ENCODE data around the gene ERCC5.
A peak's percentile ranks its signal among the peaks of the same experiment; 100 is the strongest.

The ERCC5 gene

DNA sequence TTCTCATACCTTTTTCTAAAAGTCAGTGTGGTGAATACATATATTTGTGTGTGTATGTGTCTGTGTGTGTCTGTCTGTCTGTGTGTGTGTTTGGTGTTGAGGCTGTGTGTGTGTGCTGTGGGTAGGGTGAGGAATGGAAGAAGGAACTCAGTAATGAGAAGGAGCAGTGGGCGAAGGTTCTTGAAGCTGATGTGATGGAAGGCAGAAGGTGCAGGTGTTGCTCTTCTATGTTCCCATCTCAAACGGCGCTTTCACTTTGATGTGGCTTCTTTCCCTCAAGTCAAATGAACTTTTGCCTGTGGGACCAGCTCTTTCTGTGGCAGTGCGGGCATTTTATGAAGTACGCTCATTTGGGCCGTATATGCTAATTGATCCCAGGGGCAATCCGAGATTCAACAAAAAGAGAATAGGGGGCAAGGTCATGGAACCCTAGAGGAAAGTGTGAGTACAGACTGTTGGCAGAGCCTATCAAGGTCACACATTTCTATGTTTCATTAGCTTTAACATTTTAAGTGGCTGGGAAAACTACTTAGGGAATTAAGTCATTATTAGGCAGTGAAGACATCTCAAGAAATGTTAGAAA lies 31.7 kb upstream of the ERCC5 start:
- FAIRE-seq (peak; percentile 56), DNase-seq (ENCODE audit: insufficient read length, low spot score) (no peak)
- no peak for TF ChIP-seq TAF1 (IDR thresholded peaks at IDR 0.05; ENCODE audit: low read depth, low read length)
- no peak for TF ChIP-seq SPI1 (IDR thresholded peaks at IDR 0.05; ENCODE audit: low read depth, low read length)
- TF ChIP-seq POLR2A (IDR thresholded peaks at IDR 0.05; ENCODE audit: low read depth, low read length), result no peak
- TF ChIP-seq POU2F2 (IDR thresholded peaks at IDR 0.05; ENCODE audit: low read depth, low read length), result no peak
- no peak for TF ChIP-seq POLR2AphosphoS5 (IDR thresholded peaks at IDR 0.05; ENCODE audit: low read depth, low read length)
- no peak for TF ChIP-seq PAX5 (IDR thresholded peaks at IDR 0.05; ENCODE audit: insufficient read depth, low read length, severe bottlenecking)

DNA sequence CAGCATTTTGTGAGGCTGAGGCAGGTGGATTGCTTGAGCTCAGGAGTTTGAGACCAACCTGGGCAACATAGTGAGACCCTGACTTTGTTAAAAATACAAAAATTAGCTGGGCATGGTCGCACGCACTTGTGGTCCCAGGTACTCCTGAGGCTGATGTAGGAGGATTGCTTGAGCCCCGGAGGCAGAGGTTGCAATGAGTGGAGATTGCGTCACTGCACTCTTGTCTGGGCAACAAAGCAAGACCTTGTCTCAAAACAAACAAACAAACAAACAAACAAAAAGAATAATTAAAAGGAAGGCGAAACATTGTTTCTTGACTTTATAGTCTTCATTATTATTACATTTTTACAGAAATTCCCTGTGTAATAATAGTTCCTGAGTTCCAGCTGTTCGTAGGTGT lies 31.0 kb upstream of the ERCC5 start:
- no peak for FAIRE-seq
- no peak for TF ChIP-seq SPI1 (IDR thresholded peaks at IDR 0.05; ENCODE audit: low read depth, low read length)
- no peak for TF ChIP-seq TAF1 (IDR thresholded peaks at IDR 0.05; ENCODE audit: low read depth, low read length)
- no peak for TF ChIP-seq PAX5 (IDR thresholded peaks at IDR 0.05; ENCODE audit: insufficient read depth, low read length, severe bottlenecking)
- TF ChIP-seq POU2F2 (IDR thresholded peaks at IDR 0.05; ENCODE audit: low read depth, low read length), result no peak
- no peak for TF ChIP-seq POLR2AphosphoS5 (IDR thresholded peaks at IDR 0.05; ENCODE audit: low read depth, low read length)
- TF ChIP-seq POLR2A (IDR thresholded peaks at IDR 0.05; ENCODE audit: low read depth, low read length), result no peak
- DNase-seq (ENCODE audit: insufficient read length, low spot score), result no peak

DNA sequence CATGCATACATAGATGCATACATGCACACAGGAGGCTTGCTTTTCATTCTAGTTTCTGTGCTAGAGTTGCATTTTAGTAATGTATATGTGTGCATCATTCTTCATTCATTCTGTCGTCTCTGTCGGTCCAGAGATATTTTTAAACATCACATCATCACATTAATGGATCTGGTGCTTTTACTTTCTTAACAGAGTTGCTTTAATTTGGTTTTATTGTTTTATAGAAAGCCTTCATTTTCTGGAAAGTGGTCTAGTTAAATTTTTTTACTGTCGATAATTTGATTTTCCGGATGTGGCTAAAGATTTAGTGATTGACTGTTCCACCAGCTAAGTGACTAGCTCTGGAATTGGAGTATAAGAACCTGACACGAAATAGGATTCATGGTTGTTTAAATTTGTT lies 30.0 kb upstream of the ERCC5 start:
- no peak for DNase-seq (ENCODE audit: insufficient read length, low spot score)
- FAIRE-seq, result no peak
- no peak for TF ChIP-seq SPI1 (IDR thresholded peaks at IDR 0.05; ENCODE audit: low read depth, low read length)
- no peak for TF ChIP-seq POLR2AphosphoS5 (IDR thresholded peaks at IDR 0.05; ENCODE audit: low read depth, low read length)
- TF ChIP-seq TAF1 (IDR thresholded peaks at IDR 0.05; ENCODE audit: low read depth, low read length), result no peak
- no peak for TF ChIP-seq POU2F2 (IDR thresholded peaks at IDR 0.05; ENCODE audit: low read depth, low read length)
- TF ChIP-seq PAX5 (IDR thresholded peaks at IDR 0.05; ENCODE audit: insufficient read depth, low read length, severe bottlenecking), result no peak
- no peak for TF ChIP-seq POLR2A (IDR thresholded peaks at IDR 0.05; ENCODE audit: low read depth, low read length)

DNA sequence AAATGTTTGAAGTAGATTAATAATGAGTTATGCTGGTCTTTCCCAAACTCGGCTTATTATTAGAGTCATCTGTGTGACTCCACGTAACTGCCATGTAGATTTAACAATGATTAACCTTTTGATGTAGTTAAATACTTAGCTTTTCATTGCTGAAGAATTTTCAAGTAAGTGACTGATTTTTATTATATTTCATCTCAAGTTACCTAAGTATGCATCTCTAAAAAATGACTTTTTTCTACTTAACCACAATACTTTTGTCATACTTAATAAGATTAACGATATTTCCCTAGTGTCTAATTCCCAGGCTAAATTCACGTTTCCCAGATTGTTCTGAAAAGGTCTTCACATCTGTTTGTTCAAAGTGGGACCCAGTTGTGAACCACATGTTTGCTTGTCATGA lies 29.1 kb upstream of the ERCC5 start:
- DNase-seq (ENCODE audit: insufficient read length, low spot score) (no peak), FAIRE-seq (no peak)
- TF ChIP-seq POLR2A (IDR thresholded peaks at IDR 0.05; ENCODE audit: low read depth, low read length), result no peak
- no peak for TF ChIP-seq POU2F2 (IDR thresholded peaks at IDR 0.05; ENCODE audit: low read depth, low read length)
- no peak for TF ChIP-seq PAX5 (IDR thresholded peaks at IDR 0.05; ENCODE audit: insufficient read depth, low read length, severe bottlenecking)
- TF ChIP-seq SPI1 (IDR thresholded peaks at IDR 0.05; ENCODE audit: low read depth, low read length), result no peak
- TF ChIP-seq TAF1 (IDR thresholded peaks at IDR 0.05; ENCODE audit: low read depth, low read length), result no peak
- TF ChIP-seq POLR2AphosphoS5 (IDR thresholded peaks at IDR 0.05; ENCODE audit: low read depth, low read length), result no peak

DNA sequence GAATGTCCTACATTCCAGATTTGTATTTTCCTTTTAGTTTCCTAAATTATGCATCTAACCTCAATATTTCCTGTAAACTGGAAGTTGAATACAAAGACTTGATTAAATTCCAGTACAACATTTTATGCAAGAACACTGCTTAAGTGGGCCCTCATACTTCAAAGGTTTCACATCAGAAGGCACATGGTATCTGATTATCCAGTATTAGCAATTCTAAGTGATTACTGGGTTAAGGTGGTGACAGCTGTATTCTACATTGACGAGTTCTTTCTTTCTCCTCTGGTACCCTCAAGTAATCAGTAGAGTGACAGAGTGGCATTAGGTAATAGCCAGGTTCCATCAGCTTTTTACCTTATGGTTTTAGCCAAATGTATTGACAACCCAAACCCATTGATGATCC lies 28.6 kb upstream of the ERCC5 start:
- FAIRE-seq, result no peak

DNA sequence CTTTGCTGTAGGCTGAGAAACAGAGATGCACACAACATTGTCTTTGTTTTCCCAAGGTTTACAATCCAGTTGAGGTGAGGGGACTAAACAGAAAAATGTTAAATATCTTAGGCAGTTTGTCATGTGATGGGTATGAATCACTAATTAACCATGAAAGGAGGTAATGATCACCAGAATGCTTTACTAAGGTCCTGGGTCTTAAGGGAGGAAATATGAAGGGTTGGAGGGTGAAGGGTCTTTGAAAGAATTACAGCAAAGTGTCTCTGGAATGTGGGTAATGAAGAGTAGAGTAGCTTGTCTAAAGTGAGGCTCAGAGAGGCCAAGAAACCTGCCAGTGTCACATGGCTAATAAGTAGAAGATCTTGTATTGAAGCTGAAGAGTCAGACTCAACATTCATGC lies 27.9 kb upstream of the ERCC5 start:
- FAIRE-seq, result no peak
- DNase-seq (ENCODE audit: insufficient read length, low spot score), result no peak
- no peak for TF ChIP-seq SPI1 (IDR thresholded peaks at IDR 0.05; ENCODE audit: low read depth, low read length)

More for the DNA sequence above, 28.6 kb upstream of the ERCC5 start:
- TF ChIP-seq POLR2AphosphoS5 (IDR thresholded peaks at IDR 0.05; ENCODE audit: low read depth, low read length), result no peak
- no peak for TF ChIP-seq TAF1 (IDR thresholded peaks at IDR 0.05; ENCODE audit: low read depth, low read length)
- no peak for TF ChIP-seq POLR2A (IDR thresholded peaks at IDR 0.05; ENCODE audit: low read depth, low read length)
- TF ChIP-seq PAX5 (IDR thresholded peaks at IDR 0.05; ENCODE audit: insufficient read depth, low read length, severe bottlenecking), result no peak
- no peak for TF ChIP-seq SPI1 (IDR thresholded peaks at IDR 0.05; ENCODE audit: low read depth, low read length)
- no peak for TF ChIP-seq POU2F2 (IDR thresholded peaks at IDR 0.05; ENCODE audit: low read depth, low read length)
- DNase-seq (ENCODE audit: insufficient read length, low spot score), result no peak

DNA sequence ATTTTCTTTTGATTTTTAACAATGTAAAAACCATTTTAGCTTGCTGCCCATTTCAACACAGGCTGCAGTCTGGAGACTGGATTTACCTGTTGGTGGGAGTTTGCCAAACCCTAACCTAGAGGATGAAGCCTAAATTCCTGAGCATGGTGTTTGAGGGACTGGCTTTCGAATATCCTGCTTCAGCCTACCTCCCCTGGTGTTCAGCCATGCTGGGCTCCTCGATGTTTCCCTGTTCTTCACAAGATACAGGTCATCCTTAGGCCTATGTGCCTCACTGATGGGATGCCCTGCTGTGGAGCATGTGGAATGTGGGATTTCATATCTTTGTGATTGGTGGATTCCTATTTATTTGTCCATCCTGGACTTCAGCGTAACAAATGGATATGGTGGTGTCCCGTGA lies 20.4 kb upstream of the ERCC5 start:
- no peak for FAIRE-seq
- DNase-seq (ENCODE audit: insufficient read length, low spot score), result no peak
- TF ChIP-seq SPI1 (IDR thresholded peaks at IDR 0.05; ENCODE audit: low read depth, low read length) (no peak), POU2F2 (IDR thresholded peaks at IDR 0.05; ENCODE audit: low read depth, low read length) (no peak), TAF1 (IDR thresholded peaks at IDR 0.05; ENCODE audit: low read depth, low read length) (no peak), POLR2AphosphoS5 (IDR thresholded peaks at IDR 0.05; ENCODE audit: low read depth, low read length) (no peak), POLR2A (IDR thresholded peaks at IDR 0.05; ENCODE audit: low read depth, low read length) (no peak), PAX5 (IDR thresholded peaks at IDR 0.05; ENCODE audit: insufficient read depth, low read length, severe bottlenecking) (no peak)

DNA sequence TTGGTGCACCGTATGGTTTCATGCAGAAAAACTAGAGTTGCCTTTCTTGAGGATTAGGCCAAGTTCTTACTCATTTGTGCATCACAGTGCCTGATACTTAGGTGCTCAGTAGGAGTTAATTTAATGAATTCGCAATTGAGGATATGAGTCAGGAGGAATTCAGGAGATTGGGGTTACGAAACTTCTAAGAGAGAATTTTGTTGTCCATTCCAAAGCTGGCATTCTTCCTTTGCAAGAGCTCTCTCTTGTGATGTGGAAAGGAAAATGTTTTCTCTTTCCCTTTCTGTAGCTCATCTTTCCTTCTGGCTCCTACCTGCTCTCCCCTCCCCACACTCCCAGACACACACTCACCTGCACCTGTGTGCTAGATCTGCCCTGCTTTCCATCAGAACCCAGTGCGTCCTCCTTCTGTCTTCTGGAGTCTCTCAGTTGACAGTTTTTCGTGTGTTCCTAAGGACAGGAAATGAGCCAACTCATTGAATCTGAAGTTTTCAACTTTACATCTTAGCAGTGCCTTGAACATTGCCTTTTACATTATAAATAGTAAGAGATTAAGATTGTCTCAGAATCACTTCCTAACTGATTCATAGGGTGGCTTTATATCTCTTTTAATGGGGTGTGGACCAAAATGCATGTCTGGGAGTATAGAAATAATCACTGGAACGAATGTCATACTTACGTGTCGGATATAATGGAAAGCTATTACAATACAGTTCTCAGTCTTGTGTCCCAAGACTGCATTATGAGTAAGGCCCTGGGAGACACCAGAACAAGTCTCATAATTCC lies 19.7 kb upstream of the ERCC5 start:
- no peak for FAIRE-seq
- no peak for DNase-seq (ENCODE audit: insufficient read length, low spot score)
- TF ChIP-seq PAX5 (IDR thresholded peaks at IDR 0.05; ENCODE audit: insufficient read depth, low read length, severe bottlenecking) (no peak), POLR2A (IDR thresholded peaks at IDR 0.05; ENCODE audit: low read depth, low read length) (no peak), POLR2AphosphoS5 (IDR thresholded peaks at IDR 0.05; ENCODE audit: low read depth, low read length) (no peak), POU2F2 (IDR thresholded peaks at IDR 0.05; ENCODE audit: low read depth, low read length) (no peak), TAF1 (IDR thresholded peaks at IDR 0.05; ENCODE audit: low read depth, low read length) (no peak), SPI1 (IDR thresholded peaks at IDR 0.05; ENCODE audit: low read depth, low read length) (no peak)

DNA sequence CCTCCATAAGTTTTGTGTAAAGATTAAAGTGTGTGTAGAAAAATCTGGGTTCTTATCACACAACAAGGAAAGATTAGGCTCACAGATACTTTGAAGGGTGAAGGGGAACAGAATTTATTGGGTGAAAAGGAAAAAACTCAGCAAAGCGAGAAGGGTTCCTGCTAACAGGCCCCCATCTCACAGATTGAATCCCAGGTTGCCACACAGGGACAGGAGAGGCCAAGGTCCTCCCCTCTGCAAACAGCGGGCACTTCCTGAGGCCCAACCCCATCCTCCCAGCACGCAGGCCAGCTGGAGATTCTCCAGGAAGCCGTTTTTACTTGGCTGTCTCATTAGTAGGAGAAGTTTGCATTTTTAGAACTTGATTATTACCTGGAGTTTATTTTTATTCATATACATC lies 15.2 kb upstream of the ERCC5 start:
- no peak for FAIRE-seq
- no peak for TF ChIP-seq SPI1 (IDR thresholded peaks at IDR 0.05; ENCODE audit: low read depth, low read length)
- no peak for TF ChIP-seq POU2F2 (IDR thresholded peaks at IDR 0.05; ENCODE audit: low read depth, low read length)
- DNase-seq (ENCODE audit: insufficient read length, low spot score), result no peak

DNA sequence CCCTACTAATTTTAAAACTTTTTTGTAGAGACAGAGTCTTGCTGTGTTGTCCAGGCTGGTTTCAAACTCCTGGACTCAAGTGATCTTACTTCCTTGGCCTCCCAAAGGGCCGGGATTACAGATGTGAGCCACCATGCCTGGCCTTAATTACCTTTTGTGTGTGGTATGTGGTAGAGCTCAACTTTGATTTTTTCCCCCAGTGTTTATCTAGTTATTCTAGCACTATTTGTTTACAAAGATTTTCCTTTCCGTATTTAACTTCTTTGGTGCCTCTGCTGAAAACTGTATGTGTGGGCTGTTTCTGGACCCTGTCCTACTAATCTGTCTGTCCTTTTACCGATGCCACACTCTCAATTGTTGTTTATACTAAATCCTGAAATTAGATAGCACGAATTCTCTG lies 9.4 kb upstream of the ERCC5 start:
- TF ChIP-seq SPI1 (IDR thresholded peaks at IDR 0.05; ENCODE audit: low read depth, low read length), result no peak
- FAIRE-seq (no peak), DNase-seq (ENCODE audit: insufficient read length, low spot score) (no peak)

Measured in GM12891 (cell line).